Activated CD8-positive, alpha-beta T cell treated with anti-CD3 and anti-CD28 coated beads, Interleukin-2, amount 10 ng/mL, durations not matched to agents 7 days and 5 days (primary cell): ENCODE results near the gene PRTG. TPM values are rescaled to one million over a fixed set of nuclear protein-coding genes. Genes with fewer than 3 reads are reported as not detected.

Source experiments
- ATAC-seq: fragments of 150-1000 bp; cut with Tn5 transposase; one replicate; pipeline ENCODE4 v1.10.0; 2021; ENCODE audit warnings: moderate library complexity
- CTCF ChIA-PET: fragments of 350-600 bp; sonication (Branson Sonifier 250); formaldehyde crosslinking; loops from one replicate; lab custom pipeline; 2021; ENCODE audit warnings: antibody characterized with exemption; lab: Charles Lee
- POLR2A ChIA-PET: fragments of 350-600 bp; sonication (Branson Sonifier 250); formaldehyde crosslinking; loops from one replicate; lab custom pipeline; 2021; ENCODE audit warnings: antibody characterized with exemption; lab: Charles Lee
- DNase-seq: peaks from one replicate; pipeline ENCODE4 v3.0.0-alpha.2; 2020
- H3K27ac Mint-ChIP-seq: one replicate; pipeline ENCODE4 v1.8.0; 2021; ENCODE audit warnings: mild to moderate bottlenecking, mixed read lengths
- H3K27me3 Mint-ChIP-seq: one replicate; pipeline ENCODE4 v1.8.0; 2021; ENCODE audit warnings: low read depth, mixed read lengths
- H3K36me3 Mint-ChIP-seq: one replicate; pipeline ENCODE4 v1.8.0; 2021; ENCODE audit warnings: low read depth, mixed read lengths
- H3K4me1 Mint-ChIP-seq: one replicate; pipeline ENCODE4 v1.8.0; 2021; ENCODE audit warnings: low read depth, mixed read lengths
- H3K4me3 Mint-ChIP-seq: one replicate; pipeline ENCODE4 v1.8.0; 2021; ENCODE audit warnings: mild to moderate bottlenecking, mixed read lengths
- H3K9me3 Mint-ChIP-seq: one replicate; pipeline ENCODE4 v1.8.0; 2022; ENCODE audit warnings: mixed read lengths; ENCODE audit not compliant: insufficient read depth
- total RNA-seq, 2 experiments: library from RNA; stranded (reverse); gene quantifications; one replicate each; pipeline ENCODE4 v1.2.3, GENCODE V29; 2021

Gene PRTG
- total RNA-seq, 2 experiments from 2014 or later, result not detected

DNA sequence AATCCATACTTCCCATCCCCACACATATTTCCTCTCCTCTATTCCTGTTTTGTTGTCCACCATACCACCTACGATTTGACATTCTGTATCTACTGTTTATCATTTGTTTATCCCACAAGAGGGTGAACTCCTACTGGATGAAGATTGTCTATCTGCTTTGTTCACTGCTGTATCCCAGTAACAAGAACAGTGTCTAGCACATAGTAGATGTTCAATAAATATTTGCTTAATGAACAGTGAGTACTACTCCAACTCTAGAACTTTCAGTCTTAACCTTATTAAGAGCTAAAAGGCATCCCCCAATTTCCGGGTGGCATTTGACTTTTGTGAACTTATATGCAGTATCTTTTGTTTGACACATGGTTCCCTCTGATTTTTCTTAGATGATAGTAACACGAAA is 156.1 kb downstream of the PRTG start:
- no peak overlapping the region for H3K4me3 Mint-ChIP-seq
- H3K27me3 Mint-ChIP-seq, result peaks cover 42% of the 10 kb centered on the region
- no peak overlapping the region for H3K27ac Mint-ChIP-seq
- ChIA-PET CTCF (no interaction called here), POLR2A (interaction anchor here (0.6 kb wide), 2 partner anchors 223 to 329 kb away, joined by 3 to 5 read pairs; no protein-coding TSS in a partner anchor)
- peaks cover 2% of the 10 kb centered on the region for H3K4me1 Mint-ChIP-seq
- H3K36me3 Mint-ChIP-seq, result peaks cover 3% of the 10 kb centered on the region
- no peak for ATAC-seq
- DNase-seq, result no peak
- H3K9me3 Mint-ChIP-seq, result no peaks in the 10 kb centered on the region

DNA sequence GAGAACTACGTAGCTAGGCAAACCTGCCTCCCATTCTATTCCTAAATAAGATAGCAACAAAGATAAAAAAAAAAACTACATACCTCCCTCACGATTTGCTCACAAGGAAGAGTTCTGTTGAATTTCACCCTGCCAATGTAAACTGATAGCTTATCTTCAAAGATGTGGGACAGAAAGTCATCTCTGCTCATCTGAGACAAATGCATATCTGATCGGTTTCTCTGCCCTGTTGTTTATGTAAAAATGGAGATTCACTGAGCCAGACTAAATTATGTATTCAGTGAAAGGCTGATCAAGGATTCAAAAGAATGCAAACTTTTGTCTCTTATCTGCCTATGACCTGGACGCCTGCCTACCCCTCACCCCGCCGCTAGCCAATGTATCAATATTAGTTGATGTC is 166.0 kb downstream of the PRTG start:
- Mint-ChIP-seq H3K27me3 (peaks cover 16% of the 10 kb centered on the region), H3K4me3 (no peak overlapping the region), H3K4me1 (no peaks in the 10 kb centered on the region), H3K9me3 (no peaks in the 10 kb centered on the region), H3K36me3 (no peaks in the 10 kb centered on the region), H3K27ac (no peak overlapping the region)
- ATAC-seq, result no peak
- ChIA-PET POLR2A (interaction anchor here (0.6 kb wide), 1 partner anchor 9 kb away, joined by 4 read pairs; no protein-coding TSS in a partner anchor), CTCF (no interaction called here)
- no peak for DNase-seq

GRCh38 chr15:55574096-55574495 is 168.9 kb downstream of the PRTG start:
- Mint-ChIP-seq H3K9me3 (no peaks in the 10 kb centered on the region), H3K27me3 (peaks cover 13% of the 10 kb centered on the region), H3K27ac (no peak overlapping the region), H3K36me3 (no peaks in the 10 kb centered on the region), H3K4me3 (no peak overlapping the region), H3K4me1 (no peaks in the 10 kb centered on the region)
- ChIA-PET POLR2A (no interaction called here), CTCF (no interaction called here)
- ATAC-seq, result no peak
- DNase-seq, result no peak

- no peak for ATAC-seq
- Mint-ChIP-seq H3K9me3 (no peaks in the 10 kb centered on the region), H3K27me3 (peaks cover 11% of the 10 kb centered on the region), H3K4me3 (no peak overlapping the region), H3K4me1 (no peaks in the 10 kb centered on the region), H3K27ac (no peak overlapping the region), H3K36me3 (no peaks in the 10 kb centered on the region)
- POLR2A ChIA-PET, result no interaction called here
- no peak for DNase-seq
- CTCF ChIA-PET, result no interaction called here
Observed at GRCh38 chr15:55573224-55573623, 169.7 kb downstream of the PRTG start.

GRCh38 chr15:55564347-55565145 is 178.4 kb downstream of the PRTG start:
- Mint-ChIP-seq H3K27ac (no peak overlapping the region), H3K4me3 (no peak overlapping the region)
- CTCF ChIA-PET, result no interaction called here

GRCh38 chr15:55562601-55563000 is 180.4 kb downstream of the PRTG start:
- CTCF ChIA-PET, result no interaction called here
- no peaks in the 10 kb centered on the region for H3K4me1 Mint-ChIP-seq
- no peak overlapping the region for H3K4me3 Mint-ChIP-seq
- DNase-seq, result no peak
- H3K27ac Mint-ChIP-seq, result no peak overlapping the region
- no peaks in the 10 kb centered on the region for H3K9me3 Mint-ChIP-seq
- peaks cover 2% of the 10 kb centered on the region for H3K27me3 Mint-ChIP-seq
- H3K36me3 Mint-ChIP-seq, result no peaks in the 10 kb centered on the region
- no peak for ATAC-seq
- POLR2A ChIA-PET, result no interaction called here

More at GRCh38 chr15:55564347-55565145, 178.4 kb downstream of the PRTG start:
- Mint-ChIP-seq H3K36me3 (no peaks in the 10 kb centered on the region), H3K4me1 (no peaks in the 10 kb centered on the region), H3K27me3 (peaks cover 4% of the 10 kb centered on the region), H3K9me3 (no peaks in the 10 kb centered on the region)
- ATAC-seq (no peak), DNase-seq (no peak)
- POLR2A ChIA-PET, result no interaction called here

Other genes starting within 250 kb of the PRTG start
- gene DNAAF4, start 234.9 kb downstream of the PRTG start, total RNA-seq, result not detected
- not detected for gene PYGO1, start 154.8 kb downstream of the PRTG start, total RNA-seq